ENCODE data around the gene LDB2. TPM values are rescaled to one million over a fixed set of nuclear protein-coding genes. Genes with fewer than 3 reads are reported as not detected.

Gene LDB2
- total RNA-seq, 4 donors from 2014 or later: 48.8 to 298 (median 152) TPM

DNA sequence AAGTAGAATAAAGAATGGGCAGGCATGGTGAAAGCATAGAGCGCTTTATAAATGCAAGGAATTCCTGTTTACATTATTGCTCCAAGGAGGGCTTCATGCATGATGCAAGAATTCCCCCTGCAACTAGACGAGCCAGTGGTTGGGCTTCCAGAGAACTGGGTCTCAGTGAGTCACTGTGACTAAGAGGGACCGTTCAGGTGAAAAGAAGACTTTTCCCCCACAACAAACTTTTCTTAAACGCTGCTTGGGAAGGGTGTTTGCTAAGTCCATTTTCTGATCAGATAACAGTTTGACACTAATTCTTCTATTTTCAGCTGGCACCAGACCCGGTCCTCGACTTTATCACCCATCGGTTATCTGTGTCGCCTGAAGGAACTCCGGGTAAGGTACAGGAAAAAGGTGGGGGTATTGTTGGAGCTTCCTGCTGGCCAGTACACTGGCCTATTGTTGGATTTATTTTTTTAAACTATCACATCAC lies 40.1 kb downstream of the LDB2 start:
- Histone ChIP-seq H3K27ac (peak overlapping the region in 1 of 2 donors; percentile 73), H3K36me3 (no peaks in the 10 kb centered on the region), H3K9me3 (no peaks in the 10 kb centered on the region), H3K4me3 (no peak overlapping the region), H3K4me1 (no peaks in the 10 kb centered on the region), H3K27me3 (no peaks in the 10 kb centered on the region)
- DNase-seq: peak in 1 of 2 donors; percentile 55
- TF ChIP-seq, protein P1, sequence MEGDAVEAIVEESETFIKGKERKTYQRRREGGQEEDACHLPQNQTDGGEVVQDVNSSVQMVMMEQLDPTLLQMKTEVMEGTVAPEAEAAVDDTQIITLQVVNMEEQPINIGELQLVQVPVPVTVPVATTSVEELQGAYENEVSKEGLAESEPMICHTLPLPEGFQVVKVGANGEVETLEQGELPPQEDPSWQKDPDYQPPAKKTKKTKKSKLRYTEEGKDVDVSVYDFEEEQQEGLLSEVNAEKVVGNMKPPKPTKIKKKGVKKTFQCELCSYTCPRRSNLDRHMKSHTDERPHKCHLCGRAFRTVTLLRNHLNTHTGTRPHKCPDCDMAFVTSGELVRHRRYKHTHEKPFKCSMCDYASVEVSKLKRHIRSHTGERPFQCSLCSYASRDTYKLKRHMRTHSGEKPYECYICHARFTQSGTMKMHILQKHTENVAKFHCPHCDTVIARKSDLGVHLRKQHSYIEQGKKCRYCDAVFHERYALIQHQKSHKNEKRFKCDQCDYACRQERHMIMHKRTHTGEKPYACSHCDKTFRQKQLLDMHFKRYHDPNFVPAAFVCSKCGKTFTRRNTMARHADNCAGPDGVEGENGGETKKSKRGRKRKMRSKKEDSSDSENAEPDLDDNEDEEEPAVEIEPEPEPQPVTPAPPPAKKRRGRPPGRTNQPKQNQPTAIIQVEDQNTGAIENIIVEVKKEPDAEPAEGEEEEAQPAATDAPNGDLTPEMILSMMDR (IDR thresholded peaks at IDR 0.05): no peak
- no peak for TF ChIP-seq POLR2A (IDR thresholded peaks at IDR 0.05)
- intact Hi-C loops (cut with DNase I; ENCODE audit: low total_unique reads): no loop called here

GRCh38 chr4:16857425-16857824 lies 41.0 kb downstream of the LDB2 start:
- TF ChIP-seq, protein P1 (IDR thresholded peaks at IDR 0.05): no peak
- no peak for TF ChIP-seq POLR2A (IDR thresholded peaks at IDR 0.05)
- no peaks in the 10 kb centered on the region for H3K9me3 ChIP-seq
- H3K4me1 ChIP-seq: no peaks in the 10 kb centered on the region
- peak overlapping the region; percentile 14 to 73 for H3K27ac ChIP-seq
- intact Hi-C loops (cut with DNase I; ENCODE audit: low total_unique reads): no loop called here
- H3K27me3 ChIP-seq: no peaks in the 10 kb centered on the region
- DNase-seq: no peak
- no peak overlapping the region for H3K4me3 ChIP-seq
- H3K36me3 ChIP-seq: no peaks in the 10 kb centered on the region

DNA sequence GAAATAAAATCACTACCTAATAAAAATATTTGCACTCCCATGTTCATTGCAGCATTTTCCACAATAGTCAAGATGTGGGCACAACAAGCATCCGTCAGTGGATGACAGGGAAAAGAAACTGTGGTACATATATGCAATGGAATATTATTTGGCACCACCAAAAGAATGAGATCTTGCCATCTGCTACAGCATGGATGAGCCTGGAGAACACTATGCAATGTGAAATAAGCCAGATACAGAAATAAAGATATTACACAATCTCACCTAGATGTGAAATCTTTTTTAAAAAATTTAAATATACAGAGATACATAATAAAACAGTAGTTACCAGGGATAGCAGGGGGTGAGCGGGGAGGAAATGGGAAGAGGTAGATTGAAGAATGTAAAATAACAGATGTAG lies 44.8 kb downstream of the LDB2 start:
- no peaks in the 10 kb centered on the region for H3K27me3 ChIP-seq
- no peak overlapping the region for H3K4me3 ChIP-seq
- intact Hi-C loops (cut with DNase I; ENCODE audit: low total_unique reads): no loop called here
- DNase-seq: no peak
- H3K36me3 ChIP-seq: no peaks in the 10 kb centered on the region
- TF ChIP-seq POLR2A (IDR thresholded peaks at IDR 0.05): no peak
- TF ChIP-seq, protein P1 (IDR thresholded peaks at IDR 0.05): no peak
- H3K9me3 ChIP-seq: no peaks in the 10 kb centered on the region
- H3K27ac ChIP-seq: no peak overlapping the region
- H3K4me1 ChIP-seq: no peaks in the 10 kb centered on the region

- TF ChIP-seq, protein P1 (IDR thresholded peaks at IDR 0.05): no peak
- no peak for TF ChIP-seq POLR2A (IDR thresholded peaks at IDR 0.05)
- intact Hi-C loops (cut with DNase I; ENCODE audit: low total_unique reads): no loop called here
Measured at GRCh38 chr4:16852644-16853043, 45.8 kb downstream of the LDB2 start.

GRCh38 chr4:16852228-16852627 lies 46.2 kb downstream of the LDB2 start:
- H3K4me3 ChIP-seq: no peak overlapping the region
- H3K4me1 ChIP-seq: no peaks in the 10 kb centered on the region
- intact Hi-C loops (cut with DNase I; ENCODE audit: low total_unique reads): no loop called here
- no peak for DNase-seq
- H3K9me3 ChIP-seq: no peaks in the 10 kb centered on the region
- TF ChIP-seq, protein P1 (IDR thresholded peaks at IDR 0.05): no peak
- no peak for TF ChIP-seq POLR2A (IDR thresholded peaks at IDR 0.05)
- H3K27me3 ChIP-seq: no peaks in the 10 kb centered on the region
- H3K36me3 ChIP-seq: no peaks in the 10 kb centered on the region
- H3K27ac ChIP-seq: no peak overlapping the region

More at GRCh38 chr4:16852644-16853043, 45.8 kb downstream of the LDB2 start:
- Histone ChIP-seq H3K9me3 (no peaks in the 10 kb centered on the region), H3K27ac (no peak overlapping the region), H3K36me3 (no peaks in the 10 kb centered on the region), H3K4me3 (no peak overlapping the region), H3K4me1 (no peaks in the 10 kb centered on the region), H3K27me3 (no peaks in the 10 kb centered on the region)
- DNase-seq: no peak

Measured in uterus (tissue), 4 donors.